ENCODE data around the gene GJB4.
"Not testable (repeated sequence)": the region's sequence is repeated elsewhere in the genome, so short reads cannot be mapped to it uniquely, and the experiment has no call there.

The GJB4 gene

GRCh38 chr1:34746785-34747637, 12.5 kb upstream of the GJB4 start:
- no peak for DNase-seq (ENCODE audit: low spot score)

GRCh38 chr1:34747638-34747941, 11.9 kb upstream of the GJB4 start:
- DNase-seq (ENCODE audit: low spot score), result no peak

GRCh38 chr1:34749992-34750391, 9.5 kb upstream of the GJB4 start:
- no peak for DNase-seq (ENCODE audit: low spot score)

GRCh38 chr1:34750610-34751009, 8.9 kb upstream of the GJB4 start:
- DNase-seq (ENCODE audit: low spot score), result no peak

GRCh38 chr1:34753163-34753562, 6.4 kb upstream of the GJB4 start:
- no peak for DNase-seq (ENCODE audit: low spot score)

GRCh38 chr1:34754964-34755637, 4.4 kb upstream of the GJB4 start, which contains the start of gene GJB5:
Gene GJB5, plus strand, starts transcription at chr1:34755047. Its CDS starts 2,284 bp downstream, at chr1:34757331.
- no peak for DNase-seq (ENCODE audit: low spot score)

- DNase-seq (ENCODE audit: low spot score), result no peak
Observed at GRCh38 chr1:34755961-34756360, 3.6 kb upstream of the GJB4 start.

- no peak for DNase-seq (ENCODE audit: low spot score)
Observed at GRCh38 chr1:34757386-34757785, 2.2 kb upstream of the GJB4 start.

GRCh38 chr1:34758751-34759150, 789 bp upstream of the GJB4 start:
- no peak for DNase-seq (ENCODE audit: low spot score)

GRCh38 chr1:34761176-34761761, 1.7 kb downstream of the GJB4 start:
- no peak for DNase-seq (ENCODE audit: low spot score)

GRCh38 chr1:34761776-34762307, 2.3 kb downstream of the GJB4 start:
- DNase-seq (ENCODE audit: low spot score), result no peak

- no peak for DNase-seq (ENCODE audit: low spot score)
Observed at GRCh38 chr1:34762474-34763141, 3.1 kb downstream of the GJB4 start.

- DNase-seq (ENCODE audit: low spot score), result no peak
Observed at GRCh38 chr1:34763142-34763781, 3.7 kb downstream of the GJB4 start.

- DNase-seq (ENCODE audit: low spot score), result no peak
Observed at GRCh38 chr1:34768856-34769255, 9.3 kb downstream of the GJB4 start.

- no peak for DNase-seq (ENCODE audit: low spot score)
Observed at GRCh38 chr1:34770891-34771504, 11.5 kb downstream of the GJB4 start.

- no peak for DNase-seq (ENCODE audit: low spot score)
Observed at GRCh38 chr1:34771573-34772371, 12.2 kb downstream of the GJB4 start.

GRCh38 chr1:34773114-34773513, 13.6 kb downstream of the GJB4 start:
- DNase-seq (ENCODE audit: low spot score), result not testable (repeated sequence)

GRCh38 chr1:34774957-34775356, 15.4 kb downstream of the GJB4 start:
- no peak for DNase-seq (ENCODE audit: low spot score)

GRCh38 chr1:34776911-34777310, 17.4 kb downstream of the GJB4 start:
- no peak for DNase-seq (ENCODE audit: low spot score)

GRCh38 chr1:34777519-34778321, 18.2 kb downstream of the GJB4 start:
- DNase-seq (ENCODE audit: low spot score), result no peak

Data from hematopoietic multipotent progenitor cell treated with erythropoietin and hydrocortisone succinate and interleukin-3 and kit ligand, for 15 days (in vitro differentiated cells).